Measurements from ENCODE around the gene AMELX.

Gene AMELX

GRCh38 chrX:11311706-11312105 is 18.5 kb downstream of the AMELX start:
- DNase-seq: no peak

GRCh38 chrX:11319806-11320520 is 26.8 kb downstream of the AMELX start:
- peak in 1 of 2 experiments; percentile 3 for DNase-seq

GRCh38 chrX:11321986-11322385 is 28.8 kb downstream of the AMELX start:
- no peak for DNase-seq

GRCh38 chrX:11328134-11328533 is 34.9 kb downstream of the AMELX start:
- no peak for DNase-seq

- no peak for DNase-seq
Observed at GRCh38 chrX:11329021-11329420, 35.8 kb downstream of the AMELX start.

GRCh38 chrX:11331788-11332187 is 38.6 kb downstream of the AMELX start:
- DNase-seq: no peak

GRCh38 chrX:11334165-11334564 is 41.0 kb downstream of the AMELX start:
- no peak for DNase-seq

GRCh38 chrX:11336201-11336600 is 43.0 kb downstream of the AMELX start:
- DNase-seq: peak in 1 of 2 experiments; percentile 1

- no peak for DNase-seq
Observed at GRCh38 chrX:11337292-11338009, 44.2 kb downstream of the AMELX start.

- no peak for DNase-seq
Observed at GRCh38 chrX:11341274-11342201, 48.3 kb downstream of the AMELX start.

- DNase-seq: no peak
Observed at GRCh38 chrX:11342673-11343072, 49.5 kb downstream of the AMELX start.

GRCh38 chrX:11346121-11346682 is 53.0 kb downstream of the AMELX start:
- no peak for DNase-seq

- DNase-seq: no peak
Observed at GRCh38 chrX:11347300-11347699, 54.1 kb downstream of the AMELX start.

- no peak for DNase-seq
Observed at GRCh38 chrX:11349020-11349419, 55.8 kb downstream of the AMELX start.

GRCh38 chrX:11349661-11350337 is 56.6 kb downstream of the AMELX start:
- DNase-seq: no peak
